H9 (cell line): ENCODE results near the gene SLC35D3. TPM values are rescaled to one million over a fixed set of nuclear protein-coding genes. Genes with fewer than 3 reads are reported as not detected.
A peak's percentile ranks its signal among the peaks of the same experiment; 100 is the strongest.

Experiments
- DNase-seq: peaks from one replicate; pipeline ENCODE4 v3.0.0-alpha.2; 2017
- H2AFZ ChIP-seq: one replicate; pipeline ENCODE4 v1.6.1; 2013; ENCODE audit warnings: mild to moderate bottlenecking, low read length, control low read depth, moderate library complexity
- H2AK5ac ChIP-seq: 2 replicates; pipeline ENCODE4 v1.6.1; 2013; ENCODE audit warnings: low read length, control low read depth, mixed read lengths; ENCODE audit not compliant: insufficient read length
- H2BK120ac ChIP-seq: one replicate; pipeline ENCODE4 v1.6.1; 2013; ENCODE audit warnings: low read depth, mild to moderate bottlenecking, low read length, control low read depth, inconsistent platforms; ENCODE audit not compliant: poor library complexity, severe bottlenecking
- H2BK12ac ChIP-seq: 2 replicates; pipeline ENCODE4 v1.6.1; 2013; ENCODE audit warnings: low read length, control low read depth, mixed read lengths, low read depth; ENCODE audit not compliant: insufficient read length
- H2BK15ac ChIP-seq: 2 replicates; pipeline ENCODE4 v1.6.1; 2013; ENCODE audit warnings: low read depth, low read length, control low read depth
- H2BK20ac ChIP-seq: one replicate; pipeline ENCODE4 v1.6.1; 2013; ENCODE audit warnings: low read depth, mild to moderate bottlenecking, low read length, control low read depth, inconsistent platforms; ENCODE audit not compliant: poor library complexity, severe bottlenecking
- H2BK5ac ChIP-seq: 2 replicates; pipeline ENCODE4 v1.6.1; 2013; ENCODE audit warnings: low read length, control low read depth, mixed read lengths; ENCODE audit not compliant: insufficient read length
- H3K14ac ChIP-seq: 2 replicates; pipeline ENCODE4 v1.6.1; 2013; ENCODE audit warnings: low read length, control low read depth; ENCODE audit not compliant: insufficient read depth
- H3K18ac ChIP-seq: 2 replicates; pipeline ENCODE4 v1.6.1; 2013; ENCODE audit warnings: low read depth, mild to moderate bottlenecking, mixed read lengths, low read length, control low read depth; ENCODE audit not compliant: insufficient read length
- H3K23ac ChIP-seq: 2 replicates; pipeline ENCODE4 v1.6.1; 2013; ENCODE audit warnings: low read length, control low read depth, mixed read lengths, low read depth; ENCODE audit not compliant: insufficient read length
- H3K23me2 ChIP-seq: 2 replicates; pipeline ENCODE4 v1.6.1; 2013; ENCODE audit warnings: low read depth, mild to moderate bottlenecking, mixed read lengths, low read length, control low read depth; ENCODE audit not compliant: insufficient read length, poor library complexity, severe bottlenecking
- H3K27ac ChIP-seq: 2 replicates; pipeline ENCODE4 v1.5.1; 2013; ENCODE audit warnings: low read length, control low read depth, mixed read lengths, low read depth; ENCODE audit not compliant: insufficient read length
- H3K27me3 ChIP-seq: 2 replicates; pipeline ENCODE4 v1.6.1; 2013; ENCODE audit warnings: low read length, control low read depth, inconsistent platforms; ENCODE audit not compliant: insufficient read depth
- H3K4ac ChIP-seq: 2 replicates; pipeline ENCODE4 v1.6.1; 2013; ENCODE audit warnings: low read depth, mild to moderate bottlenecking, control low read depth, inconsistent platforms, low read length, moderate library complexity
- H3K4me1 ChIP-seq: 2 replicates; pipeline ENCODE4 v1.6.1; 2013; ENCODE audit warnings: low read length, control low read depth, inconsistent platforms; ENCODE audit not compliant: insufficient read depth
- H3K4me2 ChIP-seq: 2 replicates; pipeline ENCODE4 v1.6.1; 2013; ENCODE audit warnings: low read length, control low read depth, mixed read lengths; ENCODE audit not compliant: insufficient read length, insufficient read depth
- H3K56ac ChIP-seq: 2 replicates; pipeline ENCODE4 v1.6.1; 2013; ENCODE audit warnings: low read depth, mild to moderate bottlenecking, mixed read lengths, low read length, control low read depth; ENCODE audit not compliant: insufficient read length
- H3K79me1 ChIP-seq: 2 replicates; pipeline ENCODE4 v1.6.1; 2013; ENCODE audit warnings: low read depth, mild to moderate bottlenecking, moderate library complexity, low read length, control low read depth, inconsistent platforms; ENCODE audit not compliant: insufficient read depth, poor library complexity, severe bottlenecking
- H3K79me2 ChIP-seq: 2 replicates; pipeline ENCODE4 v1.6.1; 2013; ENCODE audit warnings: low read length, control low read depth, inconsistent platforms; ENCODE audit not compliant: insufficient read depth
- H3K9ac ChIP-seq: 2 replicates; pipeline ENCODE4 v1.6.1; 2013; ENCODE audit warnings: low read length, control low read depth, mixed read lengths; ENCODE audit not compliant: insufficient read length; ENCODE audit errors: extremely low read depth
- H3K9me3 ChIP-seq: one replicate; pipeline ENCODE4 v1.6.1; 2013; ENCODE audit warnings: low read depth, low read length, inconsistent platforms; ENCODE audit not compliant: control insufficient read depth
- H3T11ph ChIP-seq: one replicate; pipeline ENCODE4 v1.6.1; 2013; ENCODE audit warnings: mild to moderate bottlenecking, low read length, control low read depth, inconsistent platforms
- H4K20me1 ChIP-seq: one replicate; pipeline ENCODE4 v1.6.1; 2013; ENCODE audit not compliant: control insufficient read depth, insufficient read length, insufficient read depth
- H4K5ac ChIP-seq: 2 replicates; pipeline ENCODE4 v1.6.1; 2013; ENCODE audit warnings: low read depth, mild to moderate bottlenecking, mixed read lengths, low read length, control low read depth; ENCODE audit not compliant: insufficient read length
- H4K8ac ChIP-seq: replicated peaks from 2 replicates; pipeline ENCODE4 v1.6.1; 2013; ENCODE audit warnings: low read length, control low read depth, mixed read lengths, low read depth; ENCODE audit not compliant: insufficient read length
- H4K91ac ChIP-seq: 2 replicates; pipeline ENCODE4 v1.6.1; 2013; ENCODE audit warnings: low read depth, mild to moderate bottlenecking, moderate library complexity, mixed read lengths, low read length, control low read depth; ENCODE audit not compliant: insufficient read length
- H3K27ac Mint-ChIP-seq, 3 experiments: 2 replicates in 2 of 3; 3 replicates in 1 of 3; pipeline ENCODE4 v1.8.0; 2020 to 2021; ENCODE audit warnings: mixed read lengths in 3 of 3, mild to moderate bottlenecking in 1 of 3, moderate library complexity in 1 of 3
- H3K27me3 Mint-ChIP-seq: 2 replicates; pipeline ENCODE4 v1.8.0; 2021; ENCODE audit warnings: low read depth, mild to moderate bottlenecking, moderate library complexity, mixed read lengths
- H3K36me3 Mint-ChIP-seq, 3 experiments: 2 replicates in 2 of 3; 3 replicates in 1 of 3; pipeline ENCODE4 v1.8.0; 2020 to 2021; ENCODE audit warnings: low read depth in 3 of 3, mixed read lengths in 3 of 3; ENCODE audit not compliant: insufficient read depth in 1 of 3
- H3K4me1 Mint-ChIP-seq, 2 experiments: 2 replicates each; pipeline ENCODE4 v1.8.0; 2020; ENCODE audit warnings: mixed read lengths in 2 of 2
- H3K4me3 Mint-ChIP-seq, 2 experiments: 2 replicates in 1 of 2; 3 replicates in 1 of 2; pipeline ENCODE4 v1.8.0; 2020 to 2021; ENCODE audit warnings: mild to moderate bottlenecking in 2 of 2, mixed read lengths in 2 of 2, moderate library complexity in 1 of 2
- H3K9me3 Mint-ChIP-seq, 2 experiments: 2 replicates in 1 of 2; 3 replicates in 1 of 2; pipeline ENCODE4 v1.8.0; 2020; ENCODE audit warnings: mild to moderate bottlenecking in 2 of 2, mixed read lengths in 2 of 2, moderate library complexity in 1 of 2
- WGBS: extraction: QIAGEN DNeasy Blood & Tissue Kit; methylation state at CpG from one replicate; pipeline ENCODE4 v1.1.7; 2013; ENCODE audit warnings: missing lambda C conversion rate, low lambda C conversion rate, mixed read lengths; ENCODE audit not compliant: insufficient read length; ENCODE audit errors: extremely low coverage; 5-methylcytosine and 5-hydroxymethylcytosine counted together
- total RNA-seq: library from RNA; stranded (reverse); gene quantifications from 2 replicates; pipeline ENCODE4 v1.2.1, GENCODE V29; 2021
- TF ChIP-seq, protein P1 (sequence below): fragments of 200-600 bp; sonication (generic); conservative IDR thresholded peaks from 3 replicates; pipeline ENCODE4 v1.8.0; 2021; ENCODE audit warnings: antibody characterized with exemption, mild to moderate bottlenecking

SLC35D3 gene
- total RNA-seq, 1 experiment from 2014 or later = 0.17 TPM

DNA sequence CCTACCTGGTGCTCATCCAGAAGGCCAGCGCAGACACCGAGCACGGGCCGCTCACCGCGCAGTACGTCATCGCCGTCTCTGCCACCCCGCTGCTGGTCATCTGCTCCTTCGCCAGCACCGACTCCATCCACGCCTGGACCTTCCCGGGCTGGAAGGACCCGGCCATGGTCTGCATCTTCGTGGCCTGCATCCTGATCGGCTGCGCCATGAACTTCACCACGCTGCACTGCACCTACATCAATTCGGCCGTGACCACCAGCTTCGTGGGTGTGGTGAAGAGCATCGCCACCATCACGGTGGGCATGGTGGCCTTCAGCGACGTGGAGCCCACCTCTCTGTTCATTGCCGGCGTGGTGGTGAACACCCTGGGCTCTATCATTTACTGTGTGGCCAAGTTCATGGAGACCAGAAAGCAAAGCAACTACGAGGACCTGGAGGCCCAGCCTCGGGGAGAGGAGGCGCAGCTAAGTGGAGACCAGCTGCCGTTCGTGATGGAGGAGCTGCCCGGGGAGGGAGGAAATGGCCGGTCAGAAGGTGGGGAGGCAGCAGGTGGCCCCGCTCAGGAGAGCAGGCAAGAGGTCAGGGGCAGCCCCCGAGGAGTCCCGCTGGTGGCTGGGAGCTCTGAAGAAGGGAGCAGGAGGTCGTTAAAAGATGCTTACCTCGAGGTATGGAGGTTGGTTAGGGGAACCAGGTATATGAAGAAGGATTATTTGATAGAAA lies 2.0 kb downstream of the SLC35D3 start:
- Histone ChIP-seq H2AK5ac (no peak overlapping the region), H3K23ac (no peak overlapping the region), H3K4me2 (no peak overlapping the region), H2BK15ac (no peak overlapping the region), H4K5ac (no peak overlapping the region), H3K23me2 (peaks cover 25% of the 10 kb centered on the region), H3K9me3 (no peaks in the 10 kb centered on the region), H2AFZ (no peak overlapping the region), H3K14ac (no peak overlapping the region), H2BK12ac (no peak overlapping the region), H3K79me1 (no peaks in the 10 kb centered on the region), H3K27me3 (peaks cover 26% of the 10 kb centered on the region; the same call in 1 of the 2 replicates), H4K20me1 (no peaks in the 10 kb centered on the region), H3K79me2 (no peaks in the 10 kb centered on the region), H3K18ac (no peak overlapping the region), H3K4me1 (0 out of 2 replicates have a peak, but pooled peaks cover 2% of the 10 kb centered on the region), H3K9ac (no peak overlapping the region), H3K56ac (no peak overlapping the region), H3K27ac (no peak overlapping the region), H3K4ac (no peak overlapping the region), H3T11ph (no peak overlapping the region), H2BK5ac (no peak overlapping the region), H4K91ac (no peak overlapping the region), H2BK20ac (no peak overlapping the region), H4K8ac (no peak overlapping the region), H2BK120ac (no peak overlapping the region)
- TF ChIP-seq, protein P1, sequence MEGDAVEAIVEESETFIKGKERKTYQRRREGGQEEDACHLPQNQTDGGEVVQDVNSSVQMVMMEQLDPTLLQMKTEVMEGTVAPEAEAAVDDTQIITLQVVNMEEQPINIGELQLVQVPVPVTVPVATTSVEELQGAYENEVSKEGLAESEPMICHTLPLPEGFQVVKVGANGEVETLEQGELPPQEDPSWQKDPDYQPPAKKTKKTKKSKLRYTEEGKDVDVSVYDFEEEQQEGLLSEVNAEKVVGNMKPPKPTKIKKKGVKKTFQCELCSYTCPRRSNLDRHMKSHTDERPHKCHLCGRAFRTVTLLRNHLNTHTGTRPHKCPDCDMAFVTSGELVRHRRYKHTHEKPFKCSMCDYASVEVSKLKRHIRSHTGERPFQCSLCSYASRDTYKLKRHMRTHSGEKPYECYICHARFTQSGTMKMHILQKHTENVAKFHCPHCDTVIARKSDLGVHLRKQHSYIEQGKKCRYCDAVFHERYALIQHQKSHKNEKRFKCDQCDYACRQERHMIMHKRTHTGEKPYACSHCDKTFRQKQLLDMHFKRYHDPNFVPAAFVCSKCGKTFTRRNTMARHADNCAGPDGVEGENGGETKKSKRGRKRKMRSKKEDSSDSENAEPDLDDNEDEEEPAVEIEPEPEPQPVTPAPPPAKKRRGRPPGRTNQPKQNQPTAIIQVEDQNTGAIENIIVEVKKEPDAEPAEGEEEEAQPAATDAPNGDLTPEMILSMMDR = no peak
- H3K4me1 Mint-ChIP-seq = peaks cover 2 to 13% of the 10 kb centered on the region in 2 experiments; a peak in 3 of 4 replicates
- H3K4me3 Mint-ChIP-seq = peak overlapping the region in 1 of 2 experiments; percentile 60; a peak in 2 of 5 replicates
- no peaks in the 10 kb centered on the region; a peak in 2 of 5 replicates for H3K9me3 Mint-ChIP-seq
- peaks cover 70% of the 10 kb centered on the region for H3K27me3 Mint-ChIP-seq
- no peak overlapping the region for H3K27ac Mint-ChIP-seq
- no CpG with 5 or more reads among the region's 40 CpGs for WGBS
- DNase-seq = no peak
- peaks cover 0 to 6% (median 0%) of the 10 kb centered on the region in 3 experiments; a peak in 3 of 7 replicates for H3K36me3 Mint-ChIP-seq
